DOHH2 (cell line): ENCODE data around the gene NAPB.

Experiments used
- H3F3A ChIP-seq: fragments of 200-600 bp; sonication (generic), shearing (Covaris generic); 2 replicates; pipeline ENCODE4 v1.6.0; 2016; ENCODE audit warnings: antibody characterized with exemption, mild to moderate bottlenecking; ENCODE audit not compliant: control insufficient read depth, insufficient read depth
- H3K27ac ChIP-seq: fragments of 200-600 bp; sonication (generic); 2 replicates; pipeline ENCODE4 v1.5.1; 2014; ENCODE audit warnings: low read depth, mild to moderate bottlenecking, low read length, moderate library complexity
- H3K27me3 ChIP-seq: fragments of 200-600 bp; sonication (generic); 2 replicates; pipeline ENCODE4 v1.6.1; 2014; ENCODE audit warnings: mild to moderate bottlenecking, low read length, mixed read lengths; ENCODE audit not compliant: control insufficient read depth
- H3K36me3 ChIP-seq: fragments of 200-600 bp; sonication (generic); 2 replicates; pipeline ENCODE4 v1.6.1; 2014; ENCODE audit warnings: mild to moderate bottlenecking, low read length, moderate library complexity, mixed read lengths; ENCODE audit not compliant: control insufficient read depth
- H3K4me1 ChIP-seq: fragments of 200-600 bp; sonication (generic); 2 replicates; pipeline ENCODE4 v1.6.1; 2014; ENCODE audit warnings: mild to moderate bottlenecking, low read length, mixed read lengths; ENCODE audit not compliant: control insufficient read depth
- H3K4me2 ChIP-seq: fragments of 200-600 bp; sonication (generic); 2 replicates; pipeline ENCODE4 v1.6.0; 2014; ENCODE audit warnings: mild to moderate bottlenecking, low read length, moderate library complexity
- H3K4me3 ChIP-seq: fragments of 200-600 bp; sonication (generic); 2 replicates; pipeline ENCODE4 v1.5.1; 2014; ENCODE audit warnings: mild to moderate bottlenecking, low read length, mixed read lengths
- H3K79me2 ChIP-seq: fragments of 200-600 bp; sonication (generic); 2 replicates; pipeline ENCODE4 v1.6.1; 2014; ENCODE audit warnings: mild to moderate bottlenecking, low read length, mixed read lengths; ENCODE audit not compliant: control insufficient read depth
- H3K9me2 ChIP-seq: fragments of 200-600 bp; sonication (generic); replicated peaks from 2 replicates; pipeline ENCODE4 v1.6.1; 2014; ENCODE audit warnings: mild to moderate bottlenecking, low read length, mixed read lengths; ENCODE audit not compliant: control insufficient read depth
- H3K9me3 ChIP-seq: fragments of 200-600 bp; sonication (generic); 2 replicates; pipeline ENCODE4 v1.6.1; 2014; ENCODE audit warnings: antibody characterized with exemption, low read length, mixed read lengths; ENCODE audit not compliant: control insufficient read depth, insufficient read depth
- H4K20me1 ChIP-seq: fragments of 200-600 bp; sonication (generic); 2 replicates; pipeline ENCODE4 v1.6.0; 2014; ENCODE audit warnings: low read depth, mild to moderate bottlenecking, antibody characterized with exemption, low read length, moderate library complexity; ENCODE audit not compliant: control insufficient read depth, insufficient read depth
- CTCF ChIP-seq: fragments of 200-600 bp; sonication (generic); IDR thresholded peaks from one replicate; pipeline ENCODE4 v1.5.1; 2014; ENCODE audit warnings: antibody characterized with exemption, mild to moderate bottlenecking, low read depth, low read length; ENCODE audit not compliant: poor library complexity, severe bottlenecking
- EZH2phosphoT487 ChIP-seq: fragments of 200-600 bp; sonication (generic); IDR thresholded peaks from 2 replicates; pipeline ENCODE4 v1.6.1; 2017; ENCODE audit warnings: borderline replicate concordance, mild to moderate bottlenecking, antibody characterized with exemption, low read length, moderate library complexity, mixed read lengths

Gene NAPB

DNA sequence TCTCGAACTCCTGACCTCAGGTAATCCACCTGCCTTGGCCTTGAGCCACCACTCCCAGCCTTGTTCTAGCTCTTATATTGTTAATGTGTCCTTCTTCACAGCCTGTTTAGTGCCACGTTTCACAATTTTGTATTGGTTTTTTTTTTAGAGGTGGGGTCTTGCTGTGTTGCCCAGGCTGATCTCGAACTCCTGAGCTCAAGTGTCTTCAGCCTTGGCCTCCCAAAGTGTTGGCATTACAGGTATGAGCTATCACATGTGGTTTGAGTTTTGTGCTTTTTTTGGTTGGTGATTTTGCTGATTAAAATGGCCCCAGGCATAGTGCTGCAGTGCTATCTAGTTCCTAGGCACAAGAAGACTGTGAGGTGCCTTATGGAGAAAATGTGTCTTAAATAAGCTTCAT is 12.3 kb upstream of the NAPB start:
- no peak overlapping the region for H3K27ac ChIP-seq
- TF ChIP-seq EZH2phosphoT487: no peak
- no peak for TF ChIP-seq CTCF
- H3K79me2 ChIP-seq: no peaks in the 10 kb centered on the region
- H3K4me1 ChIP-seq: no peaks in the 10 kb centered on the region
- no peaks in the 10 kb centered on the region for H3F3A ChIP-seq
- no peaks in the 10 kb centered on the region for H4K20me1 ChIP-seq
- H3K36me3 ChIP-seq: no peaks in the 10 kb centered on the region
- no peak overlapping the region for H3K4me2 ChIP-seq
- H3K4me3 ChIP-seq: no peak overlapping the region
- no peaks in the 10 kb centered on the region for H3K27me3 ChIP-seq
- H3K9me3 ChIP-seq: no peaks in the 10 kb centered on the region
- no peaks in the 10 kb centered on the region for H3K9me2 ChIP-seq

GRCh38 chr20:23425129-23425528 is 3.8 kb upstream of the NAPB start:
- no peaks in the 10 kb centered on the region for H3F3A ChIP-seq
- peaks cover 11% of the 10 kb centered on the region for H3K79me2 ChIP-seq
- H4K20me1 ChIP-seq: no peaks in the 10 kb centered on the region
- TF ChIP-seq CTCF (no peak), EZH2phosphoT487 (no peak)
- no peaks in the 10 kb centered on the region for H3K27me3 ChIP-seq
- no peaks in the 10 kb centered on the region for H3K9me2 ChIP-seq
- no peak overlapping the region for H3K27ac ChIP-seq
- H3K9me3 ChIP-seq: no peaks in the 10 kb centered on the region
- H3K4me3 ChIP-seq: no peak overlapping the region
- 0 out of 2 replicates have a peak, but pooled peaks cover 3% of the 10 kb centered on the region for H3K36me3 ChIP-seq
- peaks cover 8% of the 10 kb centered on the region for H3K4me1 ChIP-seq
- no peak overlapping the region for H3K4me2 ChIP-seq

DNA sequence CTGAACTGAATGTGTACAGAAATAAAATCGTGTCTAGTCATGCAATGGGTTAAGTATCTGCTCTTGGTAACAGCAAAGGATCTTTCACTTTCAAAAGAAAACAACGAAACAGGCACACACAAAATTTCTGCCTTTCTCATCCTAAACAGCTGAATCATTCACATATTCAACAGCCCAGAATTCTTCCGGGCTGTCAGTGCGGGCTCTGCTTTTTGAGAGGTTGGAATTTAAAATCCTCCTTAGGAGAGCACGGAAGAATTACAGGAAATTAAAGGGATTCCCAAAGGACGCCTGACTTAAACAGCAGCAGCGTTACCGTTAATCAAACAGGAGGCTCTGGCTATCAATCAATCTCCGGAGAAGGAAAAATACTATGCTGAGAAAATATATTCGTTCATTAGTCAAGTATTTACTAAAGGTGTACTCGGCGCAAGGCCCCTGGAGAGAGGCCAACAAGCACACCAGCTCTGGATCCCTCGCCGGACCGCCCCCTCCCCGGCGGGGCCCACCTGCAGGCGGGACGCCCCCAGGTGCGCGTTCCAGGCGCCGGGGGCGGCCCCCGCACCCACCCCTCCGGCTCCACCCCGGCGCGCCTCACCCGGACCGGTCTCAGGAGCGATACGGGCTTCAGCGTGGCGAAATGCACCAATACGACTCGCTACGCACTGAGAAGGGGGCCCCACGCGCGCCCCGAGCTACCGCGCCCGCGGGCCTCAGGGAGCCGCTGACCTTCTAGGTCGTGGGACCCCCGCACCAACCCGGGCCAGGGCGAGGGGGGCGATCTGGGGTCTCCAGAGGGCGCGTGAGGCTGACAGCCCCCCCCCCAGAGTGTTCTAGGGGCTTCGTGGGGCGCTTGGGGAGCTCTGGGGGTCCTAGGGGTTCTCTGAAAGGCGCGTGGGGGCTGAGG is 1.0 kb downstream of the NAPB start:
- Histone ChIP-seq H3K4me3 (peak overlapping the region; percentile 91), H3K4me2 (peak overlapping the region; percentile 86), H3K27ac (no peak overlapping the region), H3K9me3 (no peaks in the 10 kb centered on the region), H3F3A (no peaks in the 10 kb centered on the region), H3K4me1 (peaks cover 18% of the 10 kb centered on the region), H3K9me2 (no peaks in the 10 kb centered on the region), H3K27me3 (no peaks in the 10 kb centered on the region), H3K36me3 (0 out of 2 replicates have a peak, but pooled peaks cover 3% of the 10 kb centered on the region), H4K20me1 (no peaks in the 10 kb centered on the region), H3K79me2 (peaks cover 56% of the 10 kb centered on the region)
- TF ChIP-seq EZH2phosphoT487: no peak
- TF ChIP-seq CTCF: no peak
